ENCODE results near the gene SKIC8. TPM values are rescaled to one million over a fixed set of nuclear protein-coding genes. Genes with fewer than 3 reads are reported as not detected.

SKIC8 gene
- total RNA-seq, 1 donor from 2014 or later, result 56.0 TPM

DNA sequence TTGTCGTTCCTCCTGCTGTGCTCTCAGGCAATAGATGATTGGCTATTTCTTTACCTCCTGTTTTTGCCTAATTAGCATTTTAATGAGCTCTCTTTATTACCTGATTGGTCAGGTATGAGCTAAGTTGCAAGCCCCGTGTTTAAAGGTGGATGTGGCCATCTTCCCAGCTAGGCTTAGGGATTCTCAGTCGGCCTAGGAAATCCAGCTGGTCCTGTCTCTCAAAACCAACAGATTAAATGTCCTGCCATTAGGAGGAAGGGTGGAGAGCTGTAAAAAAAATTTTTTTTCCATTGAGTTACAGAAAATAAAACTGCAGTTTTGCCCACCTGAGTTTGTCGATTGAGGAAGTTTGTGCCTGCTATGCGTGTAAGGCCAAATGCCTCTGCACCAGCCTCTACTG lies 59.6 kb downstream of the SKIC8 start:
- Mint-ChIP-seq H3K27ac (ENCODE audit: unreplicated experiment) (no peak overlapping the region), H3K4me3 (no peak overlapping the region), H3K4me1 (peaks cover 18% of the 10 kb centered on the region), H3K27me3 (ENCODE audit: low read depth) (no peaks in the 10 kb centered on the region), H3K36me3 (ENCODE audit: low read depth) (no peaks in the 10 kb centered on the region), H3K9me3 (no peaks in the 10 kb centered on the region)
- TF ChIP-seq, protein P1, sequence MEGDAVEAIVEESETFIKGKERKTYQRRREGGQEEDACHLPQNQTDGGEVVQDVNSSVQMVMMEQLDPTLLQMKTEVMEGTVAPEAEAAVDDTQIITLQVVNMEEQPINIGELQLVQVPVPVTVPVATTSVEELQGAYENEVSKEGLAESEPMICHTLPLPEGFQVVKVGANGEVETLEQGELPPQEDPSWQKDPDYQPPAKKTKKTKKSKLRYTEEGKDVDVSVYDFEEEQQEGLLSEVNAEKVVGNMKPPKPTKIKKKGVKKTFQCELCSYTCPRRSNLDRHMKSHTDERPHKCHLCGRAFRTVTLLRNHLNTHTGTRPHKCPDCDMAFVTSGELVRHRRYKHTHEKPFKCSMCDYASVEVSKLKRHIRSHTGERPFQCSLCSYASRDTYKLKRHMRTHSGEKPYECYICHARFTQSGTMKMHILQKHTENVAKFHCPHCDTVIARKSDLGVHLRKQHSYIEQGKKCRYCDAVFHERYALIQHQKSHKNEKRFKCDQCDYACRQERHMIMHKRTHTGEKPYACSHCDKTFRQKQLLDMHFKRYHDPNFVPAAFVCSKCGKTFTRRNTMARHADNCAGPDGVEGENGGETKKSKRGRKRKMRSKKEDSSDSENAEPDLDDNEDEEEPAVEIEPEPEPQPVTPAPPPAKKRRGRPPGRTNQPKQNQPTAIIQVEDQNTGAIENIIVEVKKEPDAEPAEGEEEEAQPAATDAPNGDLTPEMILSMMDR (conservative IDR thresholded peaks at IDR 0.05), result no peak
- DNase-seq (ENCODE audit: low read depth, low spot score), result no peak

DNA sequence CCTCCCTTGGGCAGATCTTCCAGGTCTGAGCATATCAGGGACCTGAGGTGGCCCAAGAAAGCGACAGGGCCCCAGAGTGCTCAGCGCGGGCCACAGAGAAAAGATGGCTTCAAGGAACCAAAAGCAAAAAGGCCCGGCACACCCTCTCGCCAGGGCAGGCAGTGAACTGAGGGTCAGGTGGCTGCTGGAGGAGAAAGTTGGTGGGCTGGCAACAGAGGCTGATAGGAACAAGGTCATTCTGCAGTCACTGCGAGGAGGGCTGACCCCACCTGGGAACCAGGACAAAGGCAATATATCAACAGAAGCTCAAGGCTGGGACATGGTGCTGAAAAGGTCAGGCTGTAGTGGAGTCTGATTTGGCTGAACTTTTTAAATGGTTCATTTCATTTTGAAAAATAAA lies 62.3 kb downstream of the SKIC8 start:
- H3K4me3 Mint-ChIP-seq, result no peak overlapping the region
- H3K27me3 Mint-ChIP-seq (ENCODE audit: low read depth), result no peaks in the 10 kb centered on the region
- DNase-seq (ENCODE audit: low read depth, low spot score), result no peak
- no peak overlapping the region for H3K27ac Mint-ChIP-seq (ENCODE audit: unreplicated experiment)
- no peaks in the 10 kb centered on the region for H3K36me3 Mint-ChIP-seq (ENCODE audit: low read depth)
- TF ChIP-seq, protein P1 (conservative IDR thresholded peaks at IDR 0.05), result no peak
- peaks cover 31% of the 10 kb centered on the region for H3K4me1 Mint-ChIP-seq
- no peaks in the 10 kb centered on the region for H3K9me3 Mint-ChIP-seq

DNA sequence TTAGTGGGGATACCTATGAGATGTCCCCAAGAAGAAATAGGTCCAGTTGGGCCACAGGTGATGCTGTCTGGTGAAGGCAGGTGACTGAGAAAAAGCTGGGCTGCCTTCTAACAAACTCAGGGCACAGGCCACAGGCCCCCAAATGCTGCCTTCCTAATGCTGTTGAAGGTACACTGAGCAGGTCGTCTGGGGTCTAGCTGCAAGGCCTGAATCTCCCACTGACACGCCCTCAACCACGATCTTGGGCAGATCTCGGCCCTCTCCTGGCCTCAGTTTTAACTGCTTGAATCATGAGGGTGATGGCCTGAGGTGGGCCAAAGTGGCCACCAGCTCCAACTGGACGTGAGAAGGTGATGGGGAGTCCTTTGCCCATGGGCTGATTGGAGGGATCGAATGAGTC lies 62.9 kb downstream of the SKIC8 start:
- Mint-ChIP-seq H3K4me1 (peaks cover 31% of the 10 kb centered on the region), H3K27ac (ENCODE audit: unreplicated experiment) (no peak overlapping the region), H3K9me3 (no peaks in the 10 kb centered on the region), H3K4me3 (no peak overlapping the region), H3K27me3 (ENCODE audit: low read depth) (no peaks in the 10 kb centered on the region), H3K36me3 (ENCODE audit: low read depth) (no peaks in the 10 kb centered on the region)
- no peak for DNase-seq (ENCODE audit: low read depth, low spot score)
- TF ChIP-seq, protein P1 (conservative IDR thresholded peaks at IDR 0.05), result no peak

DNA sequence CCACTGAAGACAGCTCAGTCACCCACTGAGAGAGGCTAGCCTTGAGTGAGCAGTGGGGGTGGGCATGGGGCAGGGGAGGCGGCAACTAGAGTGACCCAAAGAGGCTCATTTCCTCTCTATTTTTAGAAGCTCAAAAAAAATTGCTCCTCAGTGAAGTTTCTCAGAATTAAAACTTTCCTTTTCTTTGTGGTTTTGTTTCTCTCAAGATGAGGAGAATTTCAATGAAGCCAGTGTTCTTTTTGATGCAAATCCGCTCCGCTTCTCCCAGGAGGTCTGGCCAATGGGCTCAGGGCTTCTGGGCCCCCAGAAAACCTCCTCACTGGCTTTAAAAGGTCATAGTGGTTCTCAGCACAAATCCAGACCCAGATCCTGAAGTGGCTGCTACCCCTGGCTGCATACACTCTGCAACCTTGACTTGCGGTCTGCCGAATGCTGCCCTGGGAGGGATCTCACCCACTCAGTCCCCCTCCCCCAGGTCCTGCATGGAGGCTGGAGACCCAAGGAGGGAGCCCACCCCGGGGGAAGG lies 64.8 kb downstream of the SKIC8 start, which contains the start of gene ACSBG1:
Gene ACSBG1, minus strand, starts transcription at position 51 of the 526 bp plus-strand sequence. CDS start 64 bp downstream, outside the sequence.
- no peak for DNase-seq (ENCODE audit: low read depth, low spot score)
- H3K9me3 Mint-ChIP-seq, result no peaks in the 10 kb centered on the region
- H3K4me1 Mint-ChIP-seq, result peaks cover 32% of the 10 kb centered on the region
- no peaks in the 10 kb centered on the region for H3K27me3 Mint-ChIP-seq (ENCODE audit: low read depth)
- TF ChIP-seq, protein P1 (conservative IDR thresholded peaks at IDR 0.05), result no peak
- H3K4me3 Mint-ChIP-seq, result peak within 1 kb of the TSS; percentile 29
- no peaks in the 10 kb centered on the region for H3K36me3 Mint-ChIP-seq (ENCODE audit: low read depth)
- peak within 1 kb of the TSS; percentile 86 for H3K27ac Mint-ChIP-seq (ENCODE audit: unreplicated experiment)

DNA sequence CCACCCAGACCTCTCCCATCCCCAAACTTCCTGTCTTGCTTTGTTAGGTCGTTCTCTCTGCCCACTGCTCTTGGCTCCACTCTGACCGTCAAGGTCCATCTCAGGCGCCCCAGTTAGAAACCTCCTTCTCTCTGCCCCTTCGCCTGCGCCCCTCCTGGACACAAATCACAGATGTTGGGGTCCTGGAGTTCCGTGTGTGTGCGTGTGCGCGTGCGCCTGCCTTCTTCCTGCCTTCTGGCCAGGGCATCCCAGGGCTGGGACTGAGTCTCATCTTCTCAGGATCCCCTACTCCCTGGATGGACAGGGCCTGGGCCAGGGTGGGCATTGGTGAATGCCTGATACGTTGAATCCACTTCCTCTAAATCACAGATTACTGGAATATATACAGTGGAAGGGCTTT lies 65.9 kb downstream of the SKIC8 start:
- no peak overlapping the region for H3K4me3 Mint-ChIP-seq
- no peaks in the 10 kb centered on the region for H3K36me3 Mint-ChIP-seq (ENCODE audit: low read depth)
- no peaks in the 10 kb centered on the region for H3K9me3 Mint-ChIP-seq
- H3K27me3 Mint-ChIP-seq (ENCODE audit: low read depth), result no peaks in the 10 kb centered on the region
- no peak for DNase-seq (ENCODE audit: low read depth, low spot score)
- TF ChIP-seq, protein P1 (conservative IDR thresholded peaks at IDR 0.05), result no peak
- H3K27ac Mint-ChIP-seq (ENCODE audit: unreplicated experiment), result peak overlapping the region; percentile 86
- H3K4me1 Mint-ChIP-seq, result peaks cover 32% of the 10 kb centered on the region

Other genes with a start within 250 kb of the SKIC8 start
- gene TBC1D2B, start 221.9 kb downstream of the SKIC8 start, total RNA-seq, result 19.7 and 21.8 TPM in 2 replicates
- gene SH2D7, start 207.0 kb downstream of the SKIC8 start, total RNA-seq, result not detected in 2 replicates
- 36.5 and 37.7 TPM in 2 replicates for gene CIB2, start 168.2 kb downstream of the SKIC8 start, total RNA-seq
- gene IDH3A, start 150.2 kb downstream of the SKIC8 start, total RNA-seq, result 41.5 and 47.9 TPM in 2 replicates
- 4.9 and 5.5 TPM in 2 replicates for gene ACSBG1, start 65.0 kb downstream of the SKIC8 start, total RNA-seq
- not detected in 2 replicates for gene DNAJA4, start 35.0 kb downstream of the SKIC8 start, total RNA-seq
- gene CRABP1, start 40.7 kb upstream of the SKIC8 start, total RNA-seq, result 753 and 803 TPM in 2 replicates
- gene IREB2, start 138.6 kb upstream of the SKIC8 start, total RNA-seq, result 97.2 and 97.6 TPM in 2 replicates
- 0.86 and 1.5 TPM in 2 replicates for gene HYKK, start 208.0 kb upstream of the SKIC8 start, total RNA-seq
- gene PSMA4, start 240.8 kb upstream of the SKIC8 start, total RNA-seq, result 315 and 324 TPM in 2 replicates